ENCODE data around the gene DDIAS. TPM values are rescaled to one million over a fixed set of nuclear protein-coding genes. Genes with fewer than 3 reads are reported as not detected.

Gene DDIAS
- total and polyA plus RNA-seq, 2 donors (not counting 1 experiment from before 2014, with no cell fraction given) = 2.3 to 3.0 TPM

DNA sequence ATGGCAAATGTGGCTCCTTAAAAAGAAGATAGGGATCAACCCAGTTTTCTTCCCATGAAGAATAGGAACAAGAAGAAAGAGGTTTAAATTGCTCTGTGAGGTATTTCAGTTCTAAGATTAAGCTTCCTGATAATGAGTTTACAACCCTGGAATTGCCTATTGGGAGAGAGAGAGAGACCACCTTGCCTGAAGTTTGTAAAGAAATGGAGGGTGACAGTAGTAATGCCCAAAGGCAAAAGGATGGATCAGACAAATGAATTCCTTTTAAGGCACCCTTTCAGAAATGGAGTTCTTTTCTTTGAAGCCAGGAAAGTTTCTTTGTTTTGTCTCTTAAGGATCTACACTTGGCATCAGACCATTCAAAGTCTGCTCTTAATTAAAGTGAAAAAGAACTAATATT lies 74.3 kb downstream of the DDIAS start:
- Histone ChIP-seq H3K4me1 (ENCODE audit: control insufficient read depth, extremely low read depth, insufficient read depth, low read length) (peaks cover 5% of the 10 kb centered on the region), H4K20me1 (ENCODE audit: control insufficient read depth, extremely low read depth, insufficient read depth, low read length) (no peaks in the 10 kb centered on the region), H3K79me2 (ENCODE audit: control insufficient read depth, insufficient read depth, low read length) (no peaks in the 10 kb centered on the region), H3K36me3 (ENCODE audit: control insufficient read depth, insufficient read depth, low read length) (no peaks in the 10 kb centered on the region), H3K9me3 (ENCODE audit: control insufficient read depth, insufficient read depth, low read depth, low read length) (no peaks in the 10 kb centered on the region), H3K27me3 (ENCODE audit: control insufficient read depth, insufficient read depth, low read length) (no peaks in the 10 kb centered on the region), H3K27ac (ENCODE audit: insufficient read depth, low read length) (no peak overlapping the region), H3K4me3 (replicated peaks in 1 of 4; ENCODE audit: control extremely low read depth in 1 of 4, insufficient read depth in 1 of 4, low read depth in 3 of 4, low read length in 4 of 4) (no peak overlapping the region), H3K9ac (ENCODE audit: insufficient read depth, low read length) (no peak overlapping the region), H2AFZ (ENCODE audit: low read length) (no peak overlapping the region), H3K4me2 (ENCODE audit: extremely low read depth, insufficient read depth, low read length) (no peak overlapping the region)
- DNase-seq (ENCODE audit: low read depth in 2 of 2) = no peak
- TF ChIP-seq, protein P1, sequence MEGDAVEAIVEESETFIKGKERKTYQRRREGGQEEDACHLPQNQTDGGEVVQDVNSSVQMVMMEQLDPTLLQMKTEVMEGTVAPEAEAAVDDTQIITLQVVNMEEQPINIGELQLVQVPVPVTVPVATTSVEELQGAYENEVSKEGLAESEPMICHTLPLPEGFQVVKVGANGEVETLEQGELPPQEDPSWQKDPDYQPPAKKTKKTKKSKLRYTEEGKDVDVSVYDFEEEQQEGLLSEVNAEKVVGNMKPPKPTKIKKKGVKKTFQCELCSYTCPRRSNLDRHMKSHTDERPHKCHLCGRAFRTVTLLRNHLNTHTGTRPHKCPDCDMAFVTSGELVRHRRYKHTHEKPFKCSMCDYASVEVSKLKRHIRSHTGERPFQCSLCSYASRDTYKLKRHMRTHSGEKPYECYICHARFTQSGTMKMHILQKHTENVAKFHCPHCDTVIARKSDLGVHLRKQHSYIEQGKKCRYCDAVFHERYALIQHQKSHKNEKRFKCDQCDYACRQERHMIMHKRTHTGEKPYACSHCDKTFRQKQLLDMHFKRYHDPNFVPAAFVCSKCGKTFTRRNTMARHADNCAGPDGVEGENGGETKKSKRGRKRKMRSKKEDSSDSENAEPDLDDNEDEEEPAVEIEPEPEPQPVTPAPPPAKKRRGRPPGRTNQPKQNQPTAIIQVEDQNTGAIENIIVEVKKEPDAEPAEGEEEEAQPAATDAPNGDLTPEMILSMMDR (conservative IDR thresholded peaks at IDR 0.05 in 1 of 2, IDR thresholded peaks at IDR 0.05 in 1 of 2; ENCODE audit: low read depth in 1 of 2, low read length in 2 of 2) = no peak
- TF ChIP-seq EZH2 (IDR thresholded peaks at IDR 0.05; ENCODE audit: low read length, missing control alignments) = no peak

DNA sequence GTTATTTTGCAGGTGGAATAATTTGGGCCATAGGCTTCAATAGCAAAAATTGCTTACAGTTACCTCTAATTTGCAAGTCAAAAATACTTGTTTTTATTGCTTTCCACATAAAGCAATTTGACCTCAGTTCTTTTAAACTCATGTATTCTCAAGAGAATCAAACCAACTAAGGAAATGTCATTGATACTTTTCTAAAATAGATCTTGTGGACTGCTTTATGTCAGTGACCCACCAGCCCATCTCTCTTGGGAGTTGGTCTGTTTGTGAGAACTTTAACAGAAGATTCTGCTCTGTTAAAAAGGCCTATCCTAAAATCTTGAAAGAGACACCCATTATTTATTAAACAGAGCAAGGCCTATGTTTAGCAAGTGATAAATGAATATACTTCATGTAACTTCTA lies 75.2 kb downstream of the DDIAS start:
- Histone ChIP-seq H3K9ac (ENCODE audit: insufficient read depth, low read length) (no peak overlapping the region), H3K36me3 (ENCODE audit: control insufficient read depth, insufficient read depth, low read length) (no peaks in the 10 kb centered on the region), H3K9me3 (ENCODE audit: control insufficient read depth, insufficient read depth, low read depth, low read length) (no peaks in the 10 kb centered on the region), H3K27me3 (ENCODE audit: control insufficient read depth, insufficient read depth, low read length) (no peaks in the 10 kb centered on the region), H3K27ac (ENCODE audit: insufficient read depth, low read length) (no peak overlapping the region), H2AFZ (ENCODE audit: low read length) (no peak overlapping the region), H3K4me1 (ENCODE audit: control insufficient read depth, extremely low read depth, insufficient read depth, low read length) (peaks cover 5% of the 10 kb centered on the region), H4K20me1 (ENCODE audit: control insufficient read depth, extremely low read depth, insufficient read depth, low read length) (no peaks in the 10 kb centered on the region), H3K4me2 (ENCODE audit: extremely low read depth, insufficient read depth, low read length) (no peak overlapping the region), H3K4me3 (replicated peaks in 1 of 4; ENCODE audit: control extremely low read depth in 1 of 4, insufficient read depth in 1 of 4, low read depth in 3 of 4, low read length in 4 of 4) (no peak overlapping the region), H3K79me2 (ENCODE audit: control insufficient read depth, insufficient read depth, low read length) (no peaks in the 10 kb centered on the region)
- no peak for DNase-seq (ENCODE audit: low read depth in 2 of 2)
- TF ChIP-seq, protein P1 (conservative IDR thresholded peaks at IDR 0.05 in 1 of 2, IDR thresholded peaks at IDR 0.05 in 1 of 2; ENCODE audit: low read depth in 1 of 2, low read length in 2 of 2) = no peak
- TF ChIP-seq EZH2 (IDR thresholded peaks at IDR 0.05; ENCODE audit: low read length, missing control alignments) = no peak

DNA sequence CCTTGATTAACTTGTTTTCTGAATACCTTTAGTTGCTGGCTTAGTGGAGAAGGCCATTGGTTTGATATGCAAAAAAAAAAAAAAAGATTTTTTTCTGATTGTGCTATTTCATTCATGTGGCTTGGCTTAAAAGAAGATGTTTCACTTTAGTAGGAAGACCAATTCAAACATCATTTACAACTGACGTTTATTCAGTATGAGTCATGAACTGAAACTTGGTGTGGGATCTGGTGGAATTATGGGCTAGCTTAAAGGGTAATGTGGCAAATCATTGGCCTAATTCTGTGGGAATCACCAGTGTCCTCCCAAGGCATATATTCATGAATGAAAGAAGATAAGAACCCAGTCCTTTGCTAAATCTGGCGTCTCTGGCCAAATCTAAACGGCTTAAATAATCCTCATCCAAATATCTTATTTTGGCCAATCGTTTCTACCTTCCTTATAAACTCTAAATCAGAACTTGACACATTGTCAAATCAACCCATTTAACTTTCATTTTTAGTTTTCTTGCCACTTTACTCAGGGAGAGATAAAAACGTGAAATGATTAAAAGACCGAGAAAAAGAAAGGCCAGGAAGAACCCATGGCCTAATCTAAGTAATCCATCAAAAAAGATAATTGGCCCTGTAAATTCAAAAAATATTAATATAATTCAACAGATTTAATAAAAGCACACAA lies 77.0 kb downstream of the DDIAS start:
- H3K9me3 ChIP-seq (ENCODE audit: control insufficient read depth, insufficient read depth, low read depth, low read length) = no peaks in the 10 kb centered on the region
- H3K4me1 ChIP-seq (ENCODE audit: control insufficient read depth, extremely low read depth, insufficient read depth, low read length) = peaks cover 7% of the 10 kb centered on the region
- H3K36me3 ChIP-seq (ENCODE audit: control insufficient read depth, insufficient read depth, low read length) = no peaks in the 10 kb centered on the region
- peak overlapping the region; percentile 7 for H3K27ac ChIP-seq (ENCODE audit: insufficient read depth, low read length)
- no peaks in the 10 kb centered on the region for H3K27me3 ChIP-seq (ENCODE audit: control insufficient read depth, insufficient read depth, low read length)
- H3K4me2 ChIP-seq (ENCODE audit: extremely low read depth, insufficient read depth, low read length) = no peak overlapping the region
- TF ChIP-seq EZH2 (IDR thresholded peaks at IDR 0.05; ENCODE audit: low read length, missing control alignments) = no peak
- TF ChIP-seq, protein P1 (conservative IDR thresholded peaks at IDR 0.05 in 1 of 2, IDR thresholded peaks at IDR 0.05 in 1 of 2; ENCODE audit: low read depth in 1 of 2, low read length in 2 of 2) = no peak
- no peak overlapping the region for H3K4me3 ChIP-seq (replicated peaks in 1 of 4; ENCODE audit: control extremely low read depth in 1 of 4, insufficient read depth in 1 of 4, low read depth in 3 of 4, low read length in 4 of 4)
- DNase-seq (ENCODE audit: low read depth in 2 of 2) = peak; percentile 77 to 89
- H4K20me1 ChIP-seq (ENCODE audit: control insufficient read depth, extremely low read depth, insufficient read depth, low read length) = no peaks in the 10 kb centered on the region
- H3K9ac ChIP-seq (ENCODE audit: insufficient read depth, low read length) = no peak overlapping the region
- H3K79me2 ChIP-seq (ENCODE audit: control insufficient read depth, insufficient read depth, low read length) = no peaks in the 10 kb centered on the region
- H2AFZ ChIP-seq (ENCODE audit: low read length) = no peak overlapping the region
